Peyer's patch (tissue), 4 donors: ENCODE results near the gene XCL1.

Source experiments
- CTCF ChIP-seq, 6 experiments: fragments of 450-650 bp in 4 of 6; fragments of 200-600 bp in 2 of 6; sonication (generic) in 1 of 6; IDR thresholded peaks; one replicate each; pipeline ENCODE4 v1.5.1; 2017 to 2019; ENCODE audit warnings: antibody characterized with exemption in 6 of 6, mild to moderate bottlenecking in 3 of 6, moderate library complexity in 1 of 6
- POLR2A ChIP-seq, 2 donors: fragments of 450-650 bp; IDR thresholded peaks; one replicate each; pipeline ENCODE4 v1.5.1; 2017; ENCODE audit warnings: antibody characterized with exemption in 2 of 2, mild to moderate bottlenecking in 2 of 2, moderate library complexity in 2 of 2

GRCh38 chr1:168589167-168589566, 12.8 kb downstream of the XCL1 start:
- TF ChIP-seq POLR2A (IDR thresholded peaks at IDR 0.05): no peak
- no peak for TF ChIP-seq CTCF (IDR thresholded peaks at IDR 0.05)
